H1 (cell line): ENCODE results near the gene DDX5.

Experiments
- BACH1 ChIP-seq: IDR thresholded peaks from 2 replicates; pipeline ENCODE4 v1.6.1; 2012; ENCODE audit warnings: low read length, improper control_type of control experiment
- CTCF ChIP-seq, 3 experiments: IDR thresholded peaks; 1 replicate in 2 of 3; 2 replicates in 1 of 3; pipeline versions ENCODE4 v1.5.1 to v1.6.1; 2011; ENCODE audit warnings: low read length in 3 of 3, mild to moderate bottlenecking in 3 of 3, inconsistent platforms in 2 of 3, low read depth in 1 of 3, moderate library complexity in 1 of 3; ENCODE audit not compliant: insufficient read depth in 1 of 3; ENCODE audit errors: control extremely low read depth in 1 of 3
- EP300 ChIP-seq, 2 experiments: IDR thresholded peaks; 1 replicate in 1 of 2; 2 replicates in 1 of 2; pipeline ENCODE4 v1.6.1; 2011 to 2012; ENCODE audit warnings: low read depth in 2 of 2, low read length in 2 of 2, mild to moderate bottlenecking in 2 of 2, borderline replicate concordance in 1 of 2, inconsistent platforms in 1 of 2, moderate library complexity in 1 of 2
- EZH2 ChIP-seq: fragments of 200-600 bp; sonication (generic); IDR thresholded peaks from 2 replicates; pipeline ENCODE4 v1.7.1; 2012; ENCODE audit warnings: low read depth, mild to moderate bottlenecking, moderate library complexity, low read length, inconsistent platforms; ENCODE audit not compliant: severe bottlenecking
- NRF1 ChIP-seq: IDR thresholded peaks from 2 replicates; pipeline ENCODE4 v1.6.1; 2011; ENCODE audit warnings: mild to moderate bottlenecking, low read depth, low read length, improper control_type of control experiment
- POLR2A ChIP-seq, 2 experiments: IDR thresholded peaks; 1 replicate in 1 of 2; 2 replicates in 1 of 2; pipeline ENCODE4 v1.6.1; 2011; ENCODE audit warnings: low read depth in 2 of 2, low read length in 2 of 2, mild to moderate bottlenecking in 2 of 2; ENCODE audit errors: control extremely low read depth in 1 of 2
- POLR2AphosphoS5 ChIP-seq: IDR thresholded peaks from 2 replicates; pipeline ENCODE4 v1.6.1; 2011; ENCODE audit warnings: low read depth, low read length
- TF ChIP-seq, protein P1 (sequence below): IDR thresholded peaks from 2 replicates; pipeline ENCODE4 v1.6.1; 2012; ENCODE audit warnings: low read length, inconsistent platforms

- no peak for TF ChIP-seq POLR2A (IDR thresholded peaks at IDR 0.05; ENCODE audit: control extremely low read depth in 1 of 2, low read depth in 2 of 2, low read length in 2 of 2)
- TF ChIP-seq CTCF (IDR thresholded peaks at IDR 0.05; ENCODE audit: control extremely low read depth in 1 of 3, insufficient read depth in 1 of 3, low read depth in 1 of 3, low read length in 3 of 3) = no peak
- TF ChIP-seq BACH1 = no peak
- no peak for TF ChIP-seq POLR2AphosphoS5
- no peak for TF ChIP-seq EZH2
- no peak for TF ChIP-seq NRF1
- TF ChIP-seq EP300 (IDR thresholded peaks at IDR 0.05; ENCODE audit: borderline replicate concordance in 1 of 2, low read depth in 2 of 2, low read length in 2 of 2) = no peak
- TF ChIP-seq, protein P1, sequence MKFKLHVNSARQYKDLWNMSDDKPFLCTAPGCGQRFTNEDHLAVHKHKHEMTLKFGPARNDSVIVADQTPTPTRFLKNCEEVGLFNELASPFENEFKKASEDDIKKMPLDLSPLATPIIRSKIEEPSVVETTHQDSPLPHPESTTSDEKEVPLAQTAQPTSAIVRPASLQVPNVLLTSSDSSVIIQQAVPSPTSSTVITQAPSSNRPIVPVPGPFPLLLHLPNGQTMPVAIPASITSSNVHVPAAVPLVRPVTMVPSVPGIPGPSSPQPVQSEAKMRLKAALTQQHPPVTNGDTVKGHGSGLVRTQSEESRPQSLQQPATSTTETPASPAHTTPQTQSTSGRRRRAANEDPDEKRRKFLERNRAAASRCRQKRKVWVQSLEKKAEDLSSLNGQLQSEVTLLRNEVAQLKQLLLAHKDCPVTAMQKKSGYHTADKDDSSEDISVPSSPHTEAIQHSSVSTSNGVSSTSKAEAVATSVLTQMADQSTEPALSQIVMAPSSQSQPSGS = no peak
These were observed 44.3 kb downstream of the DDX5 start for GRCh38 chr17:64461788-64462187.
